Heart right ventricle (tissue), 16 donors: ENCODE results near the gene NACA2. TPM values are rescaled to one million over a fixed set of nuclear protein-coding genes. Genes with fewer than 3 reads are reported as not detected.

Experiments used
- ATAC-seq, 8 donors: fragments of 200-7000 bp; cut with Tn5 transposase; one replicate each; pipeline ENCODE4 v1.9.1; 2020; ENCODE audit warnings: mild to moderate bottlenecking in 8 of 8, moderate library complexity in 8 of 8, moderate number of reproducible peaks in 1 of 8
- DNase-seq, 2 donors: peaks; one replicate each; pipeline ENCODE4 v3.0.0-alpha.2; 2020
- H3K27ac ChIP-seq, 10 donors: fragments of 200-600 bp; sonication (generic) in 2 of 10; one replicate each; pipeline versions ENCODE4 v1.5.0 to v1.8.0; 2020 to 2022; ENCODE audit warnings: mild to moderate bottlenecking in 3 of 10
- H3K27me3 ChIP-seq, 7 donors: fragments of 200-600 bp; one replicate each; pipeline ENCODE4 v1.8.0; 2021 to 2022; ENCODE audit warnings: mild to moderate bottlenecking in 2 of 7
- H3K36me3 ChIP-seq, 9 donors: fragments of 200-600 bp; sonication (generic) in 1 of 9; one replicate each; pipeline versions ENCODE4 v1.5.0 to v1.8.0; 2020 to 2022; ENCODE audit warnings: mild to moderate bottlenecking in 2 of 9
- H3K4me1 ChIP-seq, 9 donors: fragments of 200-600 bp; sonication (generic) in 1 of 9; one replicate each; pipeline versions ENCODE4 v1.5.0 to v1.8.0; 2020 to 2022; ENCODE audit warnings: mild to moderate bottlenecking in 4 of 9
- H3K4me3 ChIP-seq, 10 donors: fragments of 200-600 bp; sonication (generic) in 2 of 10; one replicate each; pipeline versions ENCODE4 v1.5.0 to v1.8.0; 2020 to 2022; ENCODE audit warnings: mild to moderate bottlenecking in 7 of 10, moderate library complexity in 2 of 10
- H3K9me3 ChIP-seq, 11 donors: fragments of 200-600 bp in 10 of 11; sonication (generic) in 2 of 11; one replicate each; pipeline versions ENCODE4 v1.5.0 to v1.8.0; 2013 to 2022; ENCODE audit warnings: mild to moderate bottlenecking in 2 of 11, control low read depth in 1 of 11, moderate library complexity in 1 of 11
- CTCF ChIP-seq, 9 donors: fragments of 200-600 bp; sonication (generic) in 2 of 9; IDR thresholded peaks; one replicate each; pipeline versions ENCODE4 v1.5.0 to v1.8.0; 2021 to 2022; ENCODE audit warnings: antibody characterized with exemption in 9 of 9, mild to moderate bottlenecking in 5 of 9, moderate library complexity in 1 of 9
- WGBS, 2 donors: extraction: QIAGEN DNeasy Blood & Tissue Kit; methylation state at CpG; one replicate each; pipeline ENCODE4 v1.1.7; 2013; ENCODE audit warnings: inconsistent platforms in 1 of 2; 5-methylcytosine and 5-hydroxymethylcytosine counted together
- intact Hi-C, 10 donors: fragments of 100-400 bp; cut with DNase I; formaldehyde crosslinking; loops; one replicate each; pipeline versions ENCODE4 v1.11.1 to v1.14.2; 2022
- polyA plus RNA-seq, 2 donors: library from polyadenylated mRNA; stranded (reverse); fragments of 200-250 nt; gene quantifications; one replicate each; pipeline ENCODE4 v1.2.3, GENCODE V29; 2013
- total RNA-seq, 10 donors: library from RNA; stranded (reverse); fragmentation: NEBNext Ultra II Directional in 3 of 10; extraction: Animal tissue kit (Norgen Biotek cat#: 25700) in 3 of 10; gene quantifications; one replicate each; pipeline versions ENCODE4 v1.2.1 to v1.2.4, GENCODE V29; 2021 to 2023
- donor health status: Arrhythmogenic right ventricular cardiomyopathy.
- donor health status: ischemic (EF 13 %, LVEDD 7.1; RV severe dilation, severe dysfunction).
- donor health status: healthy with polysubstance abuse.
- donor health status: DM: no; HTN: yes; CAD: no.
- donor health status: DM: no; HTN: no; CAD: no.
- donor health status: ischemic (EF 25% LVEDD 6.9; RV normal size, moderate dysfunction).
- donor health status: ischemic (EF 25% LVEDD 5.7; RV mildly dilated, moderate dysfunction).
- donor health status: healthy.
- donor health status: DM: yes; HTN: yes; CAD: no.
- donor health status: Ischemic cardiomyopathy.
- donor health status: ischemic (EF 35%, LVEDD 5.7; RV mildly dilated, moderate dysfunction).
- donor health status: nonischemic (EF 11% LVEDD 7.7; RV severe dilation, severe dysfunction).
- donor health status: DM: yes; HTN: yes; CAD: no.
- donor health status: PGD.
- donor health status: ischemic (EF 29% LVEDD 5.4; RV normal size, mild dysfunction).
- donor health status: nonischemic (EF 23%, LVEDD 6.1; RV moderate dilation, normal function).

Gene NACA2
- total and polyA plus RNA-seq, 12 donors: 0.10 TPM; not detected in 11

DNA sequence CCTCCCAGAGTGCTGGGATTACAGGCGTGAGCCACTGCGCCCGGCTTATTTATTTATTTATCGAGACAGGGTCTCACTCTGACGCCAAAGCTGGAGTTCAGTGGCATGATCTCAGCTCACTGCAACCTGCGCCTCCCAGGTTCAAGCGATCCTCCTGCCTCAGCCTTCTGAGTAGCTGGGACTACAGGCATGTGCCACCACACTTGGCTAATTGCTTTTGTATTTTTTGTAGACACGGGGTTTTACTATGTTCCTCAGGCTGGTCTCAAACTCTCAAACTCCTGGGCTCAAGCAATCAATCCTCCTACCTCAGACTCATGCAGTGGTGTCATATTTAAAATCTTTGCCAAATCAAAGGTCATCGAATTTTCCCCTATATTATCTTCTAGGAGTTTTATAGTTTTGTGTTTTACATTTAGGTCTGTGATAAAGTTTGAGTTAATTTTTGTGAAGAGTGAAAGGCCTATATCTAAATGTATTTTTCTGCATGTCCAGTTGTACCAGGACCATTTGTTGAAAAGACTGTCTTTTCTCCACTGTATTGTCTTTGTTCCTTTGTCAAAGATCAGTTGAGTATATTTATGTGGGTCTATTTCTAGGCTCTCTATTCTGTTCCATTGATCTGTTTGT is 47.1 kb downstream of the NACA2 start:
- no peak for TF ChIP-seq CTCF (IDR thresholded peaks at IDR 0.05)
- DNase-seq: no peak
- WGBS, 2 donors: 79% methylated on average over 9 of the region's 9 CpGs
- H3K27ac ChIP-seq: no peak overlapping the region
- no peak for ATAC-seq
- no peaks in the 10 kb centered on the region for H3K4me1 ChIP-seq
- peaks cover 0 to 48% (median 10%) of the 10 kb centered on the region in 11 donors for H3K9me3 ChIP-seq
- H3K27me3 ChIP-seq: peaks cover 0 to 27% (median 2%) of the 10 kb centered on the region in 7 donors
- intact Hi-C loops: loop anchor here in 1 of 10 donors (10.0 kb wide), 2 partner anchors 109 to 539 kb away; no protein-coding TSS in a partner anchor
- H3K4me3 ChIP-seq: no peak overlapping the region
- no peaks in the 10 kb centered on the region for H3K36me3 ChIP-seq

DNA sequence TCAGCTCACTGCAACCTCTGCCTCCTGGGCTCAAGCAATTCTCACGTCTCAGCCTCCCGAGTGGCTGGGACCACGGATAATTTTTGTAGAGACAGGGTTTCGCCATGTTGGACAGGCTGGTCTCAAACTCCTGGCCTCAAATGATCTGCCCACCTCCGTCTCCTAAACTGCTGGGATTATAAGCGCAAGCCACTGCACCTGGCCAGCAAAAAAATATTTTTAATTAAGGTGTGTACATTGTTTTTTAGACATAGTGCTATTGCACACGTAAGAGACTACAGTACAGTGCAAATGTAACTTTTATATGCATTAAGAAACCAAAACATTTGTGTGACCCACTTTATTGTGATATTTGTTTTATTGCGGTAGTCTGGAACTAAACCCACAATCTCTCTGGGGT is 49.0 kb downstream of the NACA2 start:
- no peak for TF ChIP-seq CTCF (IDR thresholded peaks at IDR 0.05)
- Histone ChIP-seq H3K27ac (no peak overlapping the region), H3K9me3 (peaks cover 0 to 48% (median 10%) of the 10 kb centered on the region in 11 donors), H3K27me3 (peaks cover 0 to 9% (median 0%) of the 10 kb centered on the region in 7 donors), H3K4me3 (no peak overlapping the region), H3K4me1 (no peaks in the 10 kb centered on the region), H3K36me3 (no peaks in the 10 kb centered on the region)
- intact Hi-C loops: loop anchor here in 1 of 10 donors (10.0 kb wide), 2 partner anchors 107 to 537 kb away; no protein-coding TSS in a partner anchor
- ATAC-seq (no peak), DNase-seq (no peak)
- 90 to 93% methylated on average over 8 of the region's 8 CpGs for WGBS, 2 donors

DNA sequence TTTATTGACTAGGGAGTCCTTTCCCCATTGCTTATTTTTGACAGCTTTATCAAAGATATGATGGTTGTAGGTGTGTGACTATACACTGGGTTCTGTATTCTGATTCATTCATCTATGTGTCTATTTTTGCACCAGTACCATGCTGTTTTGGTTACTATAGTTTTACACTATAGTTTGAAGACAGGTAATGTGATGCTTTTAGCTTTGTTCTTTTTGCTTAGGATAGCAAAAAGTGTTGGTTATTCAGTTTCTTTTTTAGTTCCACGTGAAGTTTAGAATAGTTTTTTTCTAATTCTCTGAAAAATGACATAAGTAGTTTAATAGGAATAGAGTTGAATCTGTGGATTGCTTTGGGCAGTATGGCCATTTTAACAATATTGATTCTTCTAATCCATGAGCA is 50.1 kb downstream of the NACA2 start:
- Histone ChIP-seq H3K4me1 (no peaks in the 10 kb centered on the region), H3K27me3 (no peaks in the 10 kb centered on the region), H3K4me3 (no peak overlapping the region), H3K9me3 (peaks cover 0 to 39% (median 10%) of the 10 kb centered on the region in 11 donors), H3K27ac (no peak overlapping the region), H3K36me3 (no peaks in the 10 kb centered on the region)
- DNase-seq (no peak), ATAC-seq (no peak)
- intact Hi-C loops: loop anchor here in 1 of 10 donors (10.0 kb wide), 2 partner anchors 106 to 536 kb away; no protein-coding TSS in a partner anchor
- WGBS, 2 donors: 81 to 83% methylated on average over 1 of the region's 1 CpG
- TF ChIP-seq CTCF (IDR thresholded peaks at IDR 0.05): no peak

Other genes starting within 250 kb of the NACA2 start
- gene TBX2, start 191.4 kb downstream of the NACA2 start, total RNA-seq: 10 to 100 TPM in 5 of 10 donors, 1 to 10 TPM in 5; 4.6 to 21.8 (median 10.0) TPM
- 10 to 100 TPM; 13.4 to 31.1 TPM for gene TBX2, start 191.4 kb downstream of the NACA2 start, polyA plus RNA-seq
- gene TBX4, start 138.8 kb downstream of the NACA2 start, total RNA-seq: not detected
- gene TBX4, start 138.8 kb downstream of the NACA2 start, polyA plus RNA-seq: under 1 TPM in 1 of 2 donors, not detected in 1; 0.03 TPM